K562 (cell line): ENCODE data around the gene PALM3. TPM values are rescaled to one million over a fixed set of nuclear protein-coding genes. Genes with fewer than 3 reads are reported as not detected.

Source experiments
- BCL6 ChIP-seq: fragments of 250-450 bp; sonication (Bioruptor Pico); IDR thresholded peaks from 2 replicates; pipeline ENCODE4 v1.4.0; 2020
- EGR1 ChIP-seq: fragments of 450-650 bp; conservative IDR thresholded peaks from 2 replicates; pipeline ENCODE4 v1.6.1; 2017; ENCODE audit warnings: mild to moderate bottlenecking
- EHMT2 ChIP-seq: fragments of 450-650 bp; IDR thresholded peaks from 2 replicates; pipeline ENCODE4 v1.6.1; 2018; ENCODE audit warnings: antibody characterized with exemption
- FOSL1 ChIP-seq: fragments of 200-800 bp; sonication (Bioruptor generic); conservative IDR thresholded peaks from 2 replicates; pipeline ENCODE4 v1.6.1; 2016; ENCODE audit warnings: missing genetic modification characterization, missing compliant biosample characterization
- HEY1 ChIP-seq: fragments of 250-450 bp; sonication (Bioruptor Pico); IDR thresholded peaks from 2 replicates; pipeline ENCODE4 v1.5.0; 2020; ENCODE audit warnings: mild to moderate bottlenecking, moderate library complexity, borderline replicate concordance
- MAFG ChIP-seq: fragments of 450-650 bp; conservative IDR thresholded peaks from 2 replicates; pipeline ENCODE4 v1.6.1; 2016; ENCODE audit warnings: missing genetic modification characterization, missing compliant biosample characterization
- MYBL2 ChIP-seq, 2 experiments: fragments of 450-650 bp in 1 of 2; sonication (generic) in 1 of 2; formaldehyde crosslinking in 1 of 2; IDR thresholded peaks; 2 replicates each; pipeline versions ENCODE4 v1.6.1 to v1.8.1; 2017 to 2022; ENCODE audit warnings: borderline replicate concordance in 1 of 2, inconsistent platforms in 1 of 2, low read depth in 1 of 2, mild to moderate bottlenecking in 1 of 2, missing genetic modification reagents in 1 of 2, moderate library complexity in 1 of 2
- PCBP1 ChIP-seq: fragments of 200-400 bp; formaldehyde crosslinking; IDR thresholded peaks from 2 replicates; pipeline ENCODE4 v1.6.1; 2018; ENCODE audit warnings: mild to moderate bottlenecking, low read depth, low read length; ENCODE audit not compliant: poor library complexity, severe bottlenecking
- PHB ChIP-seq: fragments of 250-450 bp; sonication (Bioruptor Pico); IDR thresholded peaks from 2 replicates; pipeline ENCODE4 v1.5.0; 2021
- RFX1 ChIP-seq: fragments of 450-650 bp; IDR thresholded peaks from 2 replicates; pipeline ENCODE4 v1.6.1; 2016; ENCODE audit warnings: mild to moderate bottlenecking, moderate library complexity
- RNF2 ChIP-seq: sonication (generic); IDR thresholded peaks from 2 replicates; pipeline ENCODE4 v1.6.1; 2016
- TARDBP ChIP-seq: fragments of 450-650 bp; IDR thresholded peaks from 2 replicates; pipeline ENCODE4 v1.6.1; 2016
- ZC3H4 ChIP-seq: sonication (generic); formaldehyde crosslinking; IDR thresholded peaks from 2 replicates; pipeline ENCODE4 v1.9.0; 2021; ENCODE audit warnings: missing genetic modification reagents, borderline replicate concordance
- ZFPM2 ChIP-seq: fragments of 250-450 bp; sonication (Bioruptor Pico); IDR thresholded peaks from 2 replicates; pipeline ENCODE4 v1.5.1; 2022; ENCODE audit warnings: mild to moderate bottlenecking
- ZNF253 ChIP-seq: fragments of 250-450 bp; sonication (Bioruptor Pico); conservative IDR thresholded peaks from 2 replicates; pipeline ENCODE4 v1.6.1; 2021; ENCODE audit warnings: mild to moderate bottlenecking
- ZNF347 ChIP-seq: fragments of 450-650 bp; formaldehyde crosslinking; IDR thresholded peaks from 2 replicates; pipeline ENCODE4 v1.4.0; 2020; ENCODE audit warnings: low read depth, mild to moderate bottlenecking, moderate library complexity
- ZNF586 ChIP-seq: fragments of 450-650 bp; formaldehyde crosslinking; conservative IDR thresholded peaks from 2 replicates; pipeline ENCODE4 v1.4.0; 2020; ENCODE audit warnings: mild to moderate bottlenecking, moderate library complexity
- ZNF76 ChIP-seq: fragments of 250-450 bp; sonication (Bioruptor Pico); IDR thresholded peaks from 2 replicates; pipeline ENCODE4 v1.4.0; 2020; ENCODE audit warnings: mild to moderate bottlenecking, moderate library complexity, borderline replicate concordance
- polyA plus RNA-seq, 8 experiments: library from polyadenylated mRNA; depleted of rRNA in 4 of 8; stranded (reverse) in 5 of 8; unstranded in 3 of 8; fragments of >200 nt; fragmentation: Nextera tagmentation in 2 of 8; fragmentation: Illumina TruSeq in 1 of 8; extraction: Ambion mirVana in 2 of 8; extraction: Trizol in 1 of 8; gene quantifications; 2 replicates each; pipeline versions ENCODE4 v1.2.1 to v1.2.3, GENCODE V29; 2011 to 2014; ENCODE audit warnings: inconsistent platforms in 1 of 8, missing spikeins in 1 of 8
- total RNA-seq, 7 experiments: library from RNA; depleted of rRNA in 6 of 7; stranded (reverse); fragments of >200 nt in 6 of 7; fragmentation: Illumina TruSeq in 2 of 7; extraction: Trizol in 2 of 7; gene quantifications; 2 replicates each; pipeline versions ENCODE4 v1.2.1 to v1.2.3, GENCODE V29; 2011 to 2021; ENCODE audit warnings: low replicate concordance in 1 of 7
- TF ChIP-seq, protein P1 (sequence below): IDR thresholded peaks from 2 replicates; pipeline ENCODE4 v1.6.1; 2012; ENCODE audit warnings: low read depth, low read length, improper control_type of control experiment, borderline replicate concordance
- TF ChIP-seq, protein P2 (sequence below): sonication (generic); formaldehyde crosslinking; IDR thresholded peaks from 2 replicates; pipeline ENCODE4 v1.8.1; 2022; ENCODE audit warnings: missing genetic modification reagents
- TF ChIP-seq, protein P3 (sequence below): fragments of 250-450 bp; sonication (Bioruptor Pico); IDR thresholded peaks from 2 replicates; pipeline ENCODE4 v1.4.0; 2020; ENCODE audit warnings: mild to moderate bottlenecking

Gene PALM3
- total and polyA plus RNA-seq, 9 of the 15 experiments (the other 6 are each of a cell fraction or from before 2014, with no cell fraction given): 0.07 to 9.3 (median 3.3) TPM

- peak; percentile 96 for TF ChIP-seq PCBP1
- TF ChIP-seq EHMT2: no peak
- no peak for TF ChIP-seq BCL6 (CRISPR knock-in tag)
- TF ChIP-seq ZFPM2: no peak
- TF ChIP-seq RFX1: peak; percentile 58
- no peak for TF ChIP-seq ZNF347 (CRISPR knock-in tag)
- TF ChIP-seq, protein P1, sequence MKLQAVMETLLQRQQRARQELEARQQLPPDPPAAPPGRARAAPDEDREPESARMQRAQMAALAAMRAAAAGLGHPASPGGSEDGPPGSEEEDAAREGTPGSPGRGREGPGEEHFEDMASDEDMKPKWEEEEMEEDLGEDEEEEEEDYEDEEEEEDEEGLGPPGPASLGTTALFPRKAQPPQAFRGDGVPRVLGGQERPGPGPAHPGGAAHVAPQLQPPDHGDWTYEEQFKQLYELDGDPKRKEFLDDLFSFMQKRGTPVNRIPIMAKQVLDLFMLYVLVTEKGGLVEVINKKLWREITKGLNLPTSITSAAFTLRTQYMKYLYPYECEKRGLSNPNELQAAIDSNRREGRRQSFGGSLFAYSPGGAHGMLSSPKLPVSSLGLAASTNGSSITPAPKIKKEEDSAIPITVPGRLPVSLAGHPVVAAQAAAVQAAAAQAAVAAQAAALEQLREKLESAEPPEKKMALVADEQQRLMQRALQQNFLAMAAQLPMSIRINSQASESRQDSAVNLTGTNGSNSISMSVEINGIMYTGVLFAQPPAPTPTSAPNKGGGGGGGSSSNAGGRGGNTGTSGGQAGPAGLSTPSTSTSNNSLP: 0 out of 2 replicates have a peak, but pooled peaks have one; percentile 52
- no peak for TF ChIP-seq ZNF586 (CRISPR knock-in tag)
- TF ChIP-seq PHB (CRISPR knock-in tag): no peak
- TF ChIP-seq FOSL1 (tag): peak; percentile 84
- no peak for TF ChIP-seq MYBL2 (IDR thresholded peaks at IDR 0.05; ENCODE audit: low read depth)
- no peak for TF ChIP-seq MYBL2 (CRISPR knock-in tag; IDR thresholded peaks at IDR 0.05; ENCODE audit: borderline replicate concordance)
- TF ChIP-seq, protein P2, sequence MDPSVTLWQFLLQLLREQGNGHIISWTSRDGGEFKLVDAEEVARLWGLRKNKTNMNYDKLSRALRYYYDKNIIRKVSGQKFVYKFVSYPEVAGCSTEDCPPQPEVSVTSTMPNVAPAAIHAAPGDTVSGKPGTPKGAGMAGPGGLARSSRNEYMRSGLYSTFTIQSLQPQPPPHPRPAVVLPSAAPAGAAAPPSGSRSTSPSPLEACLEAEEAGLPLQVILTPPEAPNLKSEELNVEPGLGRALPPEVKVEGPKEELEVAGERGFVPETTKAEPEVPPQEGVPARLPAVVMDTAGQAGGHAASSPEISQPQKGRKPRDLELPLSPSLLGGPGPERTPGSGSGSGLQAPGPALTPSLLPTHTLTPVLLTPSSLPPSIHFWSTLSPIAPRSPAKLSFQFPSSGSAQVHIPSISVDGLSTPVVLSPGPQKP (CRISPR knock-in tag): no peak
- TF ChIP-seq HEY1 (CRISPR knock-in tag): no peak
- no peak for TF ChIP-seq ZC3H4 (CRISPR knock-in tag)
- TF ChIP-seq RNF2: peak; percentile 99
- TF ChIP-seq ZNF76 (CRISPR knock-in tag): 0 out of 2 replicates have a peak, but pooled peaks have one; percentile 75
- TF ChIP-seq, protein P3, sequence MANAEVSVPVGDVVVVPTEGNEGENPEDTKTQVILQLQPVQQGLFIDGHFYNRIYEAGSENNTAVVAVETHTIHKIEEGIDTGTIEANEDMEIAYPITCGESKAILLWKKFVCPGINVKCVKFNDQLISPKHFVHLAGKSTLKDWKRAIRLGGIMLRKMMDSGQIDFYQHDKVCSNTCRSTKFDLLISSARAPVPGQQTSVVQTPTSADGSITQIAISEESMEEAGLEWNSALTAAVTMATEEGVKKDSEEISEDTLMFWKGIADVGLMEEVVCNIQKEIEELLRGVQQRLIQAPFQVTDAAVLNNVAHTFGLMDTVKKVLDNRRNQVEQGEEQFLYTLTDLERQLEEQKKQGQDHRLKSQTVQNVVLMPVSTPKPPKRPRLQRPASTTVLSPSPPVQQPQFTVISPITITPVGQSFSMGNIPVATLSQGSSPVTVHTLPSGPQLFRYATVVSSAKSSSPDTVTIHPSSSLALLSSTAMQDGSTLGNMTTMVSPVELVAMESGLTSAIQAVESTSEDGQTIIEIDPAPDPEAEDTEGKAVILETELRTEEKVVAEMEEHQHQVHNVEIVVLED (CRISPR knock-in tag): peak; percentile 60
- TF ChIP-seq ZNF253 (CRISPR knock-in tag): no peak
- peak; percentile 98 for TF ChIP-seq EGR1
- no peak for TF ChIP-seq MAFG (tag)
- peak; percentile 99 for TF ChIP-seq TARDBP
Measured at GRCh38 chr19:14006766-14007562, 54.9 kb downstream of the PALM3 start (continued).
